ENCODE data around the gene NTSR1. TPM values are rescaled to one million over a fixed set of nuclear protein-coding genes. Genes with fewer than 3 reads are reported as not detected.

Gene NTSR1
- total and polyA plus RNA-seq, 2 experiments from 2014 or later = 0.15 to 1.4 TPM

- Histone ChIP-seq H3K36me3 (ENCODE audit: insufficient read depth) (no peaks in the 10 kb centered on the region), H3K27ac (ENCODE audit: low read depth) (no peak overlapping the region), H3F3A (replicated peaks; ENCODE audit: low read depth) (no peaks in the 10 kb centered on the region), H3K4me1 (ENCODE audit: insufficient read depth) (no peaks in the 10 kb centered on the region), H3K9me2 (ENCODE audit: insufficient read depth) (no peaks in the 10 kb centered on the region), H4K20me1 (replicated peaks; ENCODE audit: insufficient read depth) (no peaks in the 10 kb centered on the region), H3K4me2 (no peak overlapping the region), H2AFZ (no peak overlapping the region), H3K27me3 (ENCODE audit: insufficient read depth) (no peaks in the 10 kb centered on the region), H3K79me2 (replicated peaks; ENCODE audit: insufficient read depth) (no peaks in the 10 kb centered on the region), H3K4me3 (no peak overlapping the region)
- ATAC-seq (no peak), DNase-seq (ENCODE audit: low spot score) (no peak)
- peaks cover 5% of the 10 kb centered on the region for H3K27me3 Mint-ChIP-seq (ENCODE audit: insufficient read depth, low read depth, poor library complexity)
- H3K9me3 Mint-ChIP-seq = no peaks in the 10 kb centered on the region
- peaks cover 11% of the 10 kb centered on the region for H3K4me1 Mint-ChIP-seq
- TF ChIP-seq CREB1 (CRISPR knock-in tag; IDR thresholded peaks at IDR 0.05; ENCODE audit: low read depth) = no peak
- no peak for TF ChIP-seq NANOG (IDR thresholded peaks at IDR 0.05; ENCODE audit: borderline replicate concordance)
- no peak for TF ChIP-seq CTCF (conservative IDR thresholded peaks at IDR 0.05; ENCODE audit: low read depth in 2 of 2)
- no peak for TF ChIP-seq POLR2AphosphoS5 (IDR thresholded peaks at IDR 0.05; ENCODE audit: low read depth)
- TF ChIP-seq REST (IDR thresholded peaks at IDR 0.05; ENCODE audit: unreplicated experiment) = no peak
- TF ChIP-seq ZNF114 (CRISPR knock-in tag; IDR thresholded peaks at IDR 0.05) = no peak
- no peak for TF ChIP-seq ZNF462 (CRISPR knock-in tag; IDR thresholded peaks at IDR 0.05)
- no peak for TF ChIP-seq ETS1 (IDR thresholded peaks at IDR 0.05)
- TF ChIP-seq EZH2phosphoT487 (IDR thresholded peaks at IDR 0.05; ENCODE audit: unreplicated experiment) = no peak
- no peak for TF ChIP-seq STAT1 (IDR thresholded peaks at IDR 0.05; ENCODE audit: unreplicated experiment)
- TF ChIP-seq JUNB (IDR thresholded peaks at IDR 0.05; ENCODE audit: unreplicated experiment) = no peak
- no peak for TF ChIP-seq EZH2 (IDR thresholded peaks at IDR 0.05; ENCODE audit: low read depth, unreplicated experiment)
- TF ChIP-seq ZNF331 (CRISPR knock-in tag; IDR thresholded peaks at IDR 0.05; ENCODE audit: low read depth) = no peak
- no peak overlapping the region; the same call in 2 of the 3 replicates for H3K4me3 Mint-ChIP-seq
- no peaks in the 10 kb centered on the region for H3K36me3 Mint-ChIP-seq (ENCODE audit: low read depth)
- H3K27ac Mint-ChIP-seq = no peak overlapping the region
Measured at GRCh38 chr20:62732842-62733525, 24.3 kb downstream of the NTSR1 start.

All from GM23338 (cell line).